Measurements from ENCODE around the gene DHH.

DNA sequence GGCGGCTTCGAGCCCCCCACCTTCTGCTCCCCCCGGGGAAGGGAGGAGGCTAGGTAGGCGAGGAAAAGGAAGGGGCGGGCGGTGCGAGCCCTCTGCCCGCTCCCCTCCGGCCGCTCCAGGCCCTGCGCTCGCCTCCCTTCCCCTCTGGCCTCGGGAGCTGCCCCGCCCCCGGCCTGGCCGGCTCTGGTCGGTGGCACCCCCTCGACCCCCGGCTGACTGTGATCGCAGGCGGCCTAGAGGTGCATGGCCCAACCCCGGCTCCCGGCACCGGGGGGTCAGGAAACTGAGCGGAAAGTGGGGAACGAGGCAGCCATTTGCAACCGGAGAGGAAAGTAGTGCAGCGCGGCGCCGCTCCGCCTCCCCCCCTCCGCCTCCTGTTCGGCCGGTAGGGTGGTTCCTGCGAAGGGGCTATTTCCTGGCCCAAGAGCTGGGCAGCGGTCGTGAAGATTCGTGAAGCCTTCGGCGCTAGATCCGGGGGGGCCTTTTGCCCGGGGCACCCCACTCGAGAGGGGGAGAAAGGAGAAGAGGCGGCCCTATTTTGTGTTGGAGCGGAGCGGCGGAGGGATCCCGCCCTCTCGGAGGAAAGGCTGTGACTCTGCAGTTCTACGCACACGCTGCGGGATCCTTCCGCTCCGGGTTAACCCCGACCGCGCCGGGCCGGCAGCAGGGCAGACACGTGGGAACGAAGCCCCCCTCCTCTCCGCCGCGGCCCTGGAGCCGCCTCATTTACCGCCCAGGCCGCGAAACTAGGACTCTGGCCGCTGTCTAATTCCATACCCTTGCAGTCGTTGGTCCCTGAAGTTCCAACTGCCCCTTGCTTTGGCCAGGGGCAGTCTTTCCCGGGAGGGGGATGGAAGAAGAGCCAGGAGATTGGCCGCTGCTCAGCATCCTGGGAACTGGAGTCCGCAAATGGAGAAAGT is 34.1 kb downstream of the DHH start, which contains the start of gene KMT2D:
- TF ChIP-seq, protein P1, sequence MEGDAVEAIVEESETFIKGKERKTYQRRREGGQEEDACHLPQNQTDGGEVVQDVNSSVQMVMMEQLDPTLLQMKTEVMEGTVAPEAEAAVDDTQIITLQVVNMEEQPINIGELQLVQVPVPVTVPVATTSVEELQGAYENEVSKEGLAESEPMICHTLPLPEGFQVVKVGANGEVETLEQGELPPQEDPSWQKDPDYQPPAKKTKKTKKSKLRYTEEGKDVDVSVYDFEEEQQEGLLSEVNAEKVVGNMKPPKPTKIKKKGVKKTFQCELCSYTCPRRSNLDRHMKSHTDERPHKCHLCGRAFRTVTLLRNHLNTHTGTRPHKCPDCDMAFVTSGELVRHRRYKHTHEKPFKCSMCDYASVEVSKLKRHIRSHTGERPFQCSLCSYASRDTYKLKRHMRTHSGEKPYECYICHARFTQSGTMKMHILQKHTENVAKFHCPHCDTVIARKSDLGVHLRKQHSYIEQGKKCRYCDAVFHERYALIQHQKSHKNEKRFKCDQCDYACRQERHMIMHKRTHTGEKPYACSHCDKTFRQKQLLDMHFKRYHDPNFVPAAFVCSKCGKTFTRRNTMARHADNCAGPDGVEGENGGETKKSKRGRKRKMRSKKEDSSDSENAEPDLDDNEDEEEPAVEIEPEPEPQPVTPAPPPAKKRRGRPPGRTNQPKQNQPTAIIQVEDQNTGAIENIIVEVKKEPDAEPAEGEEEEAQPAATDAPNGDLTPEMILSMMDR (tag by site-specific recombination; IDR thresholded peaks at IDR 0.05): peak; percentile 94
- TF ChIP-seq, protein P2, sequence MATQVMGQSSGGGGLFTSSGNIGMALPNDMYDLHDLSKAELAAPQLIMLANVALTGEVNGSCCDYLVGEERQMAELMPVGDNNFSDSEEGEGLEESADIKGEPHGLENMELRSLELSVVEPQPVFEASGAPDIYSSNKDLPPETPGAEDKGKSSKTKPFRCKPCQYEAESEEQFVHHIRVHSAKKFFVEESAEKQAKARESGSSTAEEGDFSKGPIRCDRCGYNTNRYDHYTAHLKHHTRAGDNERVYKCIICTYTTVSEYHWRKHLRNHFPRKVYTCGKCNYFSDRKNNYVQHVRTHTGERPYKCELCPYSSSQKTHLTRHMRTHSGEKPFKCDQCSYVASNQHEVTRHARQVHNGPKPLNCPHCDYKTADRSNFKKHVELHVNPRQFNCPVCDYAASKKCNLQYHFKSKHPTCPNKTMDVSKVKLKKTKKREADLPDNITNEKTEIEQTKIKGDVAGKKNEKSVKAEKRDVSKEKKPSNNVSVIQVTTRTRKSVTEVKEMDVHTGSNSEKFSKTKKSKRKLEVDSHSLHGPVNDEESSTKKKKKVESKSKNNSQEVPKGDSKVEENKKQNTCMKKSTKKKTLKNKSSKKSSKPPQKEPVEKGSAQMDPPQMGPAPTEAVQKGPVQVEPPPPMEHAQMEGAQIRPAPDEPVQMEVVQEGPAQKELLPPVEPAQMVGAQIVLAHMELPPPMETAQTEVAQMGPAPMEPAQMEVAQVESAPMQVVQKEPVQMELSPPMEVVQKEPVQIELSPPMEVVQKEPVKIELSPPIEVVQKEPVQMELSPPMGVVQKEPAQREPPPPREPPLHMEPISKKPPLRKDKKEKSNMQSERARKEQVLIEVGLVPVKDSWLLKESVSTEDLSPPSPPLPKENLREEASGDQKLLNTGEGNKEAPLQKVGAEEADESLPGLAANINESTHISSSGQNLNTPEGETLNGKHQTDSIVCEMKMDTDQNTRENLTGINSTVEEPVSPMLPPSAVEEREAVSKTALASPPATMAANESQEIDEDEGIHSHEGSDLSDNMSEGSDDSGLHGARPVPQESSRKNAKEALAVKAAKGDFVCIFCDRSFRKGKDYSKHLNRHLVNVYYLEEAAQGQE (tag by site-specific recombination; IDR thresholded peaks at IDR 0.05): peak; percentile 72
- TF ChIP-seq ZBTB7A (tag by site-specific recombination; IDR thresholded peaks at IDR 0.05; ENCODE audit: low read depth): peak; percentile 100
- peak; percentile 79 for TF ChIP-seq MYNN (tag by site-specific recombination; IDR thresholded peaks at IDR 0.05; ENCODE audit: borderline replicate concordance)
- TF ChIP-seq ZNF544 (tag by site-specific recombination; IDR thresholded peaks at IDR 0.05): no peak
- TF ChIP-seq, protein P3, sequence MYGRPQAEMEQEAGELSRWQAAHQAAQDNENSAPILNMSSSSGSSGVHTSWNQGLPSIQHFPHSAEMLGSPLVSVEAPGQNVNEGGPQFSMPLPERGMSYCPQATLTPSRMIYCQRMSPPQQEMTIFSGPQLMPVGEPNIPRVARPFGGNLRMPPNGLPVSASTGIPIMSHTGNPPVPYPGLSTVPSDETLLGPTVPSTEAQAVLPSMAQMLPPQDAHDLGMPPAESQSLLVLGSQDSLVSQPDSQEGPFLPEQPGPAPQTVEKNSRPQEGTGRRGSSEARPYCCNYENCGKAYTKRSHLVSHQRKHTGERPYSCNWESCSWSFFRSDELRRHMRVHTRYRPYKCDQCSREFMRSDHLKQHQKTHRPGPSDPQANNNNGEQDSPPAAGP (tag by site-specific recombination; IDR thresholded peaks at IDR 0.05): peak; percentile 99
- TF ChIP-seq, protein P4, sequence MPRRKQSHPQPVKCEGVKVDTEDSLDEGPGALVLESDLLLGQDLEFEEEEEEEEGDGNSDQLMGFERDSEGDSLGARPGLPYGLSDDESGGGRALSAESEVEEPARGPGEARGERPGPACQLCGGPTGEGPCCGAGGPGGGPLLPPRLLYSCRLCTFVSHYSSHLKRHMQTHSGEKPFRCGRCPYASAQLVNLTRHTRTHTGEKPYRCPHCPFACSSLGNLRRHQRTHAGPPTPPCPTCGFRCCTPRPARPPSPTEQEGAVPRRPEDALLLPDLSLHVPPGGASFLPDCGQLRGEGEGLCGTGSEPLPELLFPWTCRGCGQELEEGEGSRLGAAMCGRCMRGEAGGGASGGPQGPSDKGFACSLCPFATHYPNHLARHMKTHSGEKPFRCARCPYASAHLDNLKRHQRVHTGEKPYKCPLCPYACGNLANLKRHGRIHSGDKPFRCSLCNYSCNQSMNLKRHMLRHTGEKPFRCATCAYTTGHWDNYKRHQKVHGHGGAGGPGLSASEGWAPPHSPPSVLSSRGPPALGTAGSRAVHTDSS (tag by site-specific recombination; IDR thresholded peaks at IDR 0.05): peak; percentile 53; the same call in 1 of the 2 replicates
- TF ChIP-seq, protein P5, sequence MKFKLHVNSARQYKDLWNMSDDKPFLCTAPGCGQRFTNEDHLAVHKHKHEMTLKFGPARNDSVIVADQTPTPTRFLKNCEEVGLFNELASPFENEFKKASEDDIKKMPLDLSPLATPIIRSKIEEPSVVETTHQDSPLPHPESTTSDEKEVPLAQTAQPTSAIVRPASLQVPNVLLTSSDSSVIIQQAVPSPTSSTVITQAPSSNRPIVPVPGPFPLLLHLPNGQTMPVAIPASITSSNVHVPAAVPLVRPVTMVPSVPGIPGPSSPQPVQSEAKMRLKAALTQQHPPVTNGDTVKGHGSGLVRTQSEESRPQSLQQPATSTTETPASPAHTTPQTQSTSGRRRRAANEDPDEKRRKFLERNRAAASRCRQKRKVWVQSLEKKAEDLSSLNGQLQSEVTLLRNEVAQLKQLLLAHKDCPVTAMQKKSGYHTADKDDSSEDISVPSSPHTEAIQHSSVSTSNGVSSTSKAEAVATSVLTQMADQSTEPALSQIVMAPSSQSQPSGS (tag by site-specific recombination; IDR thresholded peaks at IDR 0.05; ENCODE audit: low read depth): no peak
- no peak for TF ChIP-seq ZNF776 (tag by site-specific recombination; IDR thresholded peaks at IDR 0.05; ENCODE audit: borderline replicate concordance)
- TF ChIP-seq EGR2 (tag by site-specific recombination; IDR thresholded peaks at IDR 0.05; ENCODE audit: low read depth): peak; percentile 56
- TF ChIP-seq, protein P6, sequence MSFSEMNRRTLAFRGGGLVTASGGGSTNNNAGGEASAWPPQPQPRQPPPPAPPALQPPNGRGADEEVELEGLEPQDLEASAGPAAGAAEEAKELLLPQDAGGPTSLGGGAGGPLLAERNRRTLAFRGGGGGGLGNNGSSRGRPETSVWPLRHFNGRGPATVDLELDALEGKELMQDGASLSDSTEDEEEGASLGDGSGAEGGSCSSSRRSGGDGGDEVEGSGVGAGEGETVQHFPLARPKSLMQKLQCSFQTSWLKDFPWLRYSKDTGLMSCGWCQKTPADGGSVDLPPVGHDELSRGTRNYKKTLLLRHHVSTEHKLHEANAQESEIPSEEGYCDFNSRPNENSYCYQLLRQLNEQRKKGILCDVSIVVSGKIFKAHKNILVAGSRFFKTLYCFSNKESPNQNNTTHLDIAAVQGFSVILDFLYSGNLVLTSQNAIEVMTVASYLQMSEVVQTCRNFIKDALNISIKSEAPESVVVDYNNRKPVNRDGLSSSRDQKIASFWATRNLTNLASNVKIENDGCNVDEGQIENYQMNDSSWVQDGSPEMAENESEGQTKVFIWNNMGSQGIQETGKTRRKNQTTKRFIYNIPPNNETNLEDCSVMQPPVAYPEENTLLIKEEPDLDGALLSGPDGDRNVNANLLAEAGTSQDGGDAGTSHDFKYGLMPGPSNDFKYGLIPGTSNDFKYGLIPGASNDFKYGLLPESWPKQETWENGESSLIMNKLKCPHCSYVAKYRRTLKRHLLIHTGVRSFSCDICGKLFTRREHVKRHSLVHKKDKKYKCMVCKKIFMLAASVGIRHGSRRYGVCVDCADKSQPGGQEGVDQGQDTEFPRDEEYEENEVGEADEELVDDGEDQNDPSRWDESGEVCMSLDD (tag by site-specific recombination; IDR thresholded peaks at IDR 0.05): peak; percentile 99
